Gastroesophageal sphincter (tissue), 4 donors: Measurements from ENCODE around the gene TECPR2. TPM values are rescaled to one million over a fixed set of nuclear protein-coding genes. Genes with fewer than 3 reads are reported as not detected.

Experiments used
- ATAC-seq: fragments of 150-250 bp; one replicate; pipeline ENCODE4 v1.9.1; 2016; ENCODE audit warnings: mild to moderate bottlenecking, moderate library complexity
- H3K27ac ChIP-seq, 4 donors: fragments of 200-600 bp; sonication (generic) in 3 of 4; 1 replicate in 3 of 4; 2 replicates in 1 of 4; pipeline ENCODE4 v1.5.1; 2016 to 2019
- H3K27me3 ChIP-seq: fragments of 200-600 bp; sonication (generic); one replicate; pipeline ENCODE4 v1.5.1; 2019
- H3K36me3 ChIP-seq, 2 donors: fragments of 200-600 bp; sonication (generic); one replicate each; pipeline ENCODE4 v1.5.1; 2019; ENCODE audit warnings: control low read depth in 1 of 2
- H3K4me1 ChIP-seq, 3 donors: fragments of 200-600 bp; sonication (generic); 1 replicate in 2 of 3; 2 replicates in 1 of 3; pipeline ENCODE4 v1.5.1; 2016 to 2019; ENCODE audit warnings: control low read depth in 2 of 3
- H3K4me3 ChIP-seq, 2 donors: fragments of 200-600 bp; sonication (generic); one replicate each; pipeline ENCODE4 v1.5.1; 2019; ENCODE audit warnings: mild to moderate bottlenecking in 1 of 2, moderate library complexity in 1 of 2
- H3K9me3 ChIP-seq, 3 donors: fragments of 200-600 bp; sonication (generic); one replicate each; pipeline ENCODE4 v1.5.1; 2017 to 2019; ENCODE audit warnings: control low read depth in 2 of 3
- CTCF ChIP-seq, 4 experiments: fragments of 200-600 bp in 2 of 4; fragments of 450-650 bp in 2 of 4; sonication (generic) in 1 of 4; IDR thresholded peaks; one replicate each; pipeline ENCODE4 v1.5.1; 2017 to 2019; ENCODE audit warnings: antibody characterized with exemption in 4 of 4, mild to moderate bottlenecking in 2 of 4, moderate library complexity in 2 of 4
- EP300 ChIP-seq: sonication (generic); formaldehyde crosslinking; IDR thresholded peaks from one replicate; pipeline ENCODE4 v1.6.1; 2017; ENCODE audit warnings: antibody characterized with exemption, mild to moderate bottlenecking
- POLR2A ChIP-seq, 2 donors: fragments of 450-650 bp; IDR thresholded peaks; one replicate each; pipeline ENCODE4 v1.6.1; 2017; ENCODE audit warnings: antibody characterized with exemption in 2 of 2, mild to moderate bottlenecking in 2 of 2, moderate library complexity in 1 of 2
- POLR2AphosphoS5 ChIP-seq: sonication (generic); formaldehyde crosslinking; IDR thresholded peaks from one replicate; pipeline ENCODE4 v1.6.1; 2017; ENCODE audit warnings: antibody characterized with exemption
- WGBS, 2 donors: methylation state at CpG; one replicate each; pipeline ENCODE4 v1.1.5; 2018; ENCODE audit warnings: low coverage in 1 of 2; 5-methylcytosine and 5-hydroxymethylcytosine counted together
- total RNA-seq, 4 donors: library from RNA; depleted of rRNA; stranded (reverse); fragments of >200 nt; gene quantifications; one replicate each; pipeline ENCODE4 v1.1.0, GENCODE V29; 2016

The TECPR2 gene
- total RNA-seq, 4 donors from 2014 or later, result 26.0 to 57.2 (median 30.5) TPM

GRCh38 chr14:102320033-102320660 lies 42.6 kb upstream of the TECPR2 start:
- Histone ChIP-seq H3K27me3 (no peaks in the 10 kb centered on the region), H3K4me1 (peaks cover 2 to 57% (median 19%) of the 10 kb centered on the region in 3 donors), H3K4me3 (peak overlapping the region; percentile 37 to 82), H3K27ac (peak overlapping the region; percentile 66 to 98 (median 96)), H3K9me3 (no peaks in the 10 kb centered on the region), H3K36me3 (no peaks in the 10 kb centered on the region)
- peak; percentile 26 for ATAC-seq
- 25 to 100% methylated on average over 1 to 4 of the region's 30 CpGs for WGBS, 2 donors
- peak; percentile 7 for TF ChIP-seq POLR2AphosphoS5
- TF ChIP-seq POLR2A (IDR thresholded peaks at IDR 0.05), result peak; percentile 3 to 31
- no peak for TF ChIP-seq EP300

GRCh38 chr14:102320671-102321455 lies 41.9 kb upstream of the TECPR2 start:
- peaks cover 0 to 5% of the 10 kb centered on the region in 2 donors for H3K36me3 ChIP-seq
- H3K27ac ChIP-seq, result peak overlapping the region; percentile 66 to 98 (median 96)
- TF ChIP-seq CTCF (IDR thresholded peaks at IDR 0.05), result no peak
- no peak for TF ChIP-seq POLR2AphosphoS5
- TF ChIP-seq POLR2A (IDR thresholded peaks at IDR 0.05), result no peak
- TF ChIP-seq EP300, result no peak
- H3K4me3 ChIP-seq, result peak overlapping the region in 1 of 2 donors; percentile 82
- no peak for ATAC-seq
- H3K9me3 ChIP-seq, result no peaks in the 10 kb centered on the region
- peaks cover 2 to 50% (median 18%) of the 10 kb centered on the region in 3 donors for H3K4me1 ChIP-seq
- WGBS, 2 donors, result 91 to 92% methylated on average over 8 to 11 of the region's 17 CpGs
- no peaks in the 10 kb centered on the region for H3K27me3 ChIP-seq

GRCh38 chr14:102321456-102322422 lies 41.0 kb upstream of the TECPR2 start:
- no peak for ATAC-seq
- Histone ChIP-seq H3K9me3 (no peaks in the 10 kb centered on the region), H3K27ac (peak overlapping the region in 3 of 4 donors; percentile 12 to 75 (median 32)), H3K27me3 (no peaks in the 10 kb centered on the region), H3K4me1 (peaks cover 2 to 41% (median 13%) of the 10 kb centered on the region in 3 donors), H3K36me3 (peaks cover 0 to 14% of the 10 kb centered on the region in 2 donors), H3K4me3 (no peak overlapping the region)
- 79 to 89% methylated on average over 5 to 10 of the region's 12 CpGs for WGBS, 2 donors
- TF ChIP-seq POLR2AphosphoS5, result no peak
- TF ChIP-seq CTCF (IDR thresholded peaks at IDR 0.05), result no peak
- no peak for TF ChIP-seq POLR2A (IDR thresholded peaks at IDR 0.05)
- no peak for TF ChIP-seq EP300

DNA sequence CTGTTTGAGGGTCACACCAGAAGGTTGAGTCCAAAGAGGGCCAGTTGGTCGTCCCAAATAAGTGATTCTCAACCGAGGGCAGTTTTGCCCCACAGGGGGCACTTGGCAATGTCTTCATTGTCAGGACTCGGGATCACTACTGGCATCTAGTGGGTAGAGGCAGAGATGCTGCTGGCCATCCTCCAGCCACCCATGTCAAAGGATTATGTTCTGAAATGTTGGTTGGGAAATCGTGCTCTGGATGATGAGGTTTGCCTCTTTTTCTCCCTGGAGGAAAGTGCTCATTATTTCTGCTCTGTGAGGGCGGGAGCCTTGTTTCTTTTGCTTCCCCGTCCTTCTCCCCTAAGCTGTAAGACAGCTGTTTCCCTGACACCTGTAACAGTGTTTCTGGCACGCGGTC lies 39.6 kb upstream of the TECPR2 start:
- H3K36me3 ChIP-seq, result peaks cover 0 to 23% of the 10 kb centered on the region in 2 donors
- peak overlapping the region in 3 of 4 donors; percentile 69 to 75 (median 72) for H3K27ac ChIP-seq
- no peaks in the 10 kb centered on the region for H3K9me3 ChIP-seq
- 13 to 45% methylated on average over 3 to 5 of the region's 8 CpGs for WGBS, 2 donors
- no peak for TF ChIP-seq POLR2A (IDR thresholded peaks at IDR 0.05)
- peak in 3 of 4 experiments; percentile 56 to 64 (median 61) for TF ChIP-seq CTCF (IDR thresholded peaks at IDR 0.05)
- TF ChIP-seq POLR2AphosphoS5, result peak; percentile 76
- peaks cover 2 to 30% (median 13%) of the 10 kb centered on the region in 3 donors for H3K4me1 ChIP-seq
- ATAC-seq, result peak; percentile 35
- no peak overlapping the region for H3K4me3 ChIP-seq
- no peaks in the 10 kb centered on the region for H3K27me3 ChIP-seq
